A673 (cell line): ENCODE results near the gene ACOT8. TPM values are rescaled to one million over a fixed set of nuclear protein-coding genes. Genes with fewer than 3 reads are reported as not detected.

ENCODE experiments used
- BruUV-seq: library from RNA; stranded (reverse); fragments of 400-500 nt; replicated peaks from 2 replicates; lab custom pipeline; 2021; lab: Mats Ljungman, UMichigan
- CTCF ChIA-PET: fragments of 300-600 bp; sonication (Branson Sonifier 250); formaldehyde crosslinking; loops from one replicate; lab custom pipeline; 2022; ENCODE audit warnings: antibody characterized with exemption; lab: Charles Lee
- POLR2A ChIA-PET: fragments of 300-600 bp; sonication (Branson Sonifier 250); formaldehyde crosslinking; loops from one replicate; lab custom pipeline; 2022; ENCODE audit warnings: antibody characterized with exemption; ENCODE audit not compliant: low non-redundant PET; lab: Charles Lee
- DNase-seq: peaks from one replicate; pipeline ENCODE4 v3.0.0-alpha.2; 2015; ENCODE audit warnings: low spot score
- H3K27ac ChIP-seq: fragments of 200-600 bp; sonication (generic); 2 replicates; pipeline ENCODE4 v1.5.1; 2016; ENCODE audit warnings: mixed run types, low read depth, mild to moderate bottlenecking, mixed read lengths, antibody characterized with exemption, low read length; ENCODE audit not compliant: poor library complexity, severe bottlenecking
- H3K27me3 ChIP-seq: fragments of 200-600 bp; sonication (generic); replicated peaks from 2 replicates; pipeline ENCODE4 v1.6.1; 2017; ENCODE audit warnings: mixed run types, low read depth, mild to moderate bottlenecking, mixed read lengths, antibody characterized with exemption, low read length; ENCODE audit not compliant: insufficient read depth, poor library complexity
- H3K36me3 ChIP-seq: fragments of 200-600 bp; sonication (generic); 2 replicates; pipeline ENCODE4 v1.6.1; 2016; ENCODE audit warnings: mixed run types, mild to moderate bottlenecking, mixed read lengths, antibody characterized with exemption, low read length; ENCODE audit not compliant: insufficient read depth, poor library complexity, severe bottlenecking
- H3K4me1 ChIP-seq: fragments of 200-600 bp; sonication (generic); 2 replicates; pipeline ENCODE4 v1.6.1; 2017; ENCODE audit warnings: mixed run types, mild to moderate bottlenecking, mixed read lengths, antibody characterized with exemption, low read length; ENCODE audit not compliant: insufficient read depth, poor library complexity, severe bottlenecking
- H3K4me3 ChIP-seq: fragments of 200-600 bp; sonication (generic); 2 replicates; pipeline ENCODE4 v1.5.1; 2016; ENCODE audit warnings: low read depth, mixed run types, mild to moderate bottlenecking, mixed read lengths, low read length; ENCODE audit not compliant: poor library complexity, severe bottlenecking
- H3K9me3 ChIP-seq: fragments of 200-600 bp; sonication (generic); 2 replicates; pipeline ENCODE4 v1.6.1; 2016; ENCODE audit warnings: mixed run types, low read depth, mild to moderate bottlenecking, mixed read lengths, antibody characterized with exemption, low read length; ENCODE audit not compliant: poor library complexity, severe bottlenecking
- EZH2 ChIP-seq: fragments of 200-600 bp; sonication (generic); IDR thresholded peaks from 2 replicates; pipeline ENCODE4 v1.6.1; 2017; ENCODE audit warnings: borderline replicate concordance, low read depth, mild to moderate bottlenecking, mixed read lengths, antibody characterized with exemption, low read length; ENCODE audit not compliant: poor library complexity, severe bottlenecking
- intact Hi-C: fragments of 100-400 bp; cut with micrococcal nuclease; formaldehyde crosslinking; loops from one replicate; pipeline ENCODE4 v1.10.0; 2022; ENCODE audit not compliant: unreplicated experiment
- total RNA-seq: library from RNA; stranded (reverse); gene quantifications from 2 replicates; pipeline ENCODE4 v1.2.3, GENCODE V29; 2021
- TF ChIP-seq, protein P1 (sequence below): fragments of 300-800, 200-600 bp; sonication (generic); conservative IDR thresholded peaks from 2 replicates; pipeline ENCODE4 v1.5.1; 2017; ENCODE audit warnings: low read depth, mild to moderate bottlenecking, antibody characterized with exemption, low read length, moderate library complexity, mixed read lengths

The ACOT8 gene
- total RNA-seq, 1 experiment from 2014 or later: 16.9 TPM

DNA sequence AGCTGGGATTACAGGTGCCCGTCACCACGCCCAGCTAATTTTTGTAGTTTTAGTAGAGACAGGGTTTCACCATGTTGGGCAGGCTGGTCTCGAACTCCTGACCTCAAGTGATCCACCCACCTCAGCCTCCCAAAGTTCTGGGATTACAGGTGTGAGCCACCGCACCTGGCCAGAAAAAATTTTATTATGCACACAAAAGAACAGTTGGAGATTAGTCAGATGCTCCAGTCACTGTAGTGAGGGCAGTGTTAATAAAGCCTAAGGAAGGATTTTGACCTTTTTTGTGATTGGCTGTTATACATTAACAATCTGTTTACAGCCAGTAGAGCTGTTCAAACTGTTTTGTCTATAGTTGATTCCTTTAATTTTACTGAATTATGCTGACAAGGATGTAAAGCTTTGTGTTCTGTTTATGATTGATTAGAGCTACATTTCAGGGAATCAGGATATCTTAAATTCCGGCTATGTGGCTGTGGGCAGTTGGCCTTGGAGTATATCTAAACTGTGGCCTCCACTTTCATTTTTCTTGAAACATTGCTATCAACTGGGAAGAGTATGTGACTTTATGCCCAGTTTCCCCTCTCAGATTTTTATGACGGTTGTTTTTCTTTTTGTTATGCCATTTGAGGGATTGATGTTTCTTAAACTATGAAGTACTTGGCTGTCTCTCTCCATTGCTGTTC lies 10.1 kb upstream of the ACOT8 start:
- Histone ChIP-seq H3K36me3 (no peaks in the 10 kb centered on the region), H3K4me1 (no peaks in the 10 kb centered on the region), H3K27ac (no peak overlapping the region), H3K9me3 (no peaks in the 10 kb centered on the region), H3K4me3 (no peak overlapping the region), H3K27me3 (no peaks in the 10 kb centered on the region)
- no peak for TF ChIP-seq EZH2
- TF ChIP-seq, protein P1, sequence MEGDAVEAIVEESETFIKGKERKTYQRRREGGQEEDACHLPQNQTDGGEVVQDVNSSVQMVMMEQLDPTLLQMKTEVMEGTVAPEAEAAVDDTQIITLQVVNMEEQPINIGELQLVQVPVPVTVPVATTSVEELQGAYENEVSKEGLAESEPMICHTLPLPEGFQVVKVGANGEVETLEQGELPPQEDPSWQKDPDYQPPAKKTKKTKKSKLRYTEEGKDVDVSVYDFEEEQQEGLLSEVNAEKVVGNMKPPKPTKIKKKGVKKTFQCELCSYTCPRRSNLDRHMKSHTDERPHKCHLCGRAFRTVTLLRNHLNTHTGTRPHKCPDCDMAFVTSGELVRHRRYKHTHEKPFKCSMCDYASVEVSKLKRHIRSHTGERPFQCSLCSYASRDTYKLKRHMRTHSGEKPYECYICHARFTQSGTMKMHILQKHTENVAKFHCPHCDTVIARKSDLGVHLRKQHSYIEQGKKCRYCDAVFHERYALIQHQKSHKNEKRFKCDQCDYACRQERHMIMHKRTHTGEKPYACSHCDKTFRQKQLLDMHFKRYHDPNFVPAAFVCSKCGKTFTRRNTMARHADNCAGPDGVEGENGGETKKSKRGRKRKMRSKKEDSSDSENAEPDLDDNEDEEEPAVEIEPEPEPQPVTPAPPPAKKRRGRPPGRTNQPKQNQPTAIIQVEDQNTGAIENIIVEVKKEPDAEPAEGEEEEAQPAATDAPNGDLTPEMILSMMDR: no peak
- POLR2A ChIA-PET: no interaction called here
- no TSS peak for BruUV-seq
- intact Hi-C loops: no loop called here
- CTCF ChIA-PET: no interaction called here
- no peak for DNase-seq

DNA sequence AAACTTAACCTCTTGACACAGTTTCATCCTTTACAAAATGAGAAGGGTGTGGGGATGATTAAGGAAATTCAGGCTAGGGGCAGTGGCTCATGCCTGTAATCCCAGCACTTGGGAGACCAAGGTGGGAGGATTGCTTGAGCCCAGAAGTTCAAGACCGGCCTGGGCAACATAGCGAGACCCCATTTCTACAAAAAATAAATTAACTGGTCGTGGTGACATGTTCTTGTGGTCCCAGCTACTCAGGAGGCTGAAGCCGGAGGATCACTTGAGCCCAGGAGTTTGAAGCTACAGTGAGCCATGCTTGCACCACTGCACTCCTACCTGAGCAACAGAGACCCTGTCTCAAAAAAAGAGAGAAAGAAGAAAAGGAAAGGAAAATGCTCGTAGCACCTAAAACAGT lies 9.3 kb upstream of the ACOT8 start:
- Histone ChIP-seq H3K4me3 (no peak overlapping the region), H3K27me3 (no peaks in the 10 kb centered on the region), H3K4me1 (no peaks in the 10 kb centered on the region), H3K27ac (no peak overlapping the region), H3K36me3 (no peaks in the 10 kb centered on the region), H3K9me3 (no peaks in the 10 kb centered on the region)
- no peak for DNase-seq
- no TSS peak for BruUV-seq
- CTCF ChIA-PET: no interaction called here
- intact Hi-C loops: no loop called here
- POLR2A ChIA-PET: no interaction called here
- TF ChIP-seq, protein P1: no peak

DNA sequence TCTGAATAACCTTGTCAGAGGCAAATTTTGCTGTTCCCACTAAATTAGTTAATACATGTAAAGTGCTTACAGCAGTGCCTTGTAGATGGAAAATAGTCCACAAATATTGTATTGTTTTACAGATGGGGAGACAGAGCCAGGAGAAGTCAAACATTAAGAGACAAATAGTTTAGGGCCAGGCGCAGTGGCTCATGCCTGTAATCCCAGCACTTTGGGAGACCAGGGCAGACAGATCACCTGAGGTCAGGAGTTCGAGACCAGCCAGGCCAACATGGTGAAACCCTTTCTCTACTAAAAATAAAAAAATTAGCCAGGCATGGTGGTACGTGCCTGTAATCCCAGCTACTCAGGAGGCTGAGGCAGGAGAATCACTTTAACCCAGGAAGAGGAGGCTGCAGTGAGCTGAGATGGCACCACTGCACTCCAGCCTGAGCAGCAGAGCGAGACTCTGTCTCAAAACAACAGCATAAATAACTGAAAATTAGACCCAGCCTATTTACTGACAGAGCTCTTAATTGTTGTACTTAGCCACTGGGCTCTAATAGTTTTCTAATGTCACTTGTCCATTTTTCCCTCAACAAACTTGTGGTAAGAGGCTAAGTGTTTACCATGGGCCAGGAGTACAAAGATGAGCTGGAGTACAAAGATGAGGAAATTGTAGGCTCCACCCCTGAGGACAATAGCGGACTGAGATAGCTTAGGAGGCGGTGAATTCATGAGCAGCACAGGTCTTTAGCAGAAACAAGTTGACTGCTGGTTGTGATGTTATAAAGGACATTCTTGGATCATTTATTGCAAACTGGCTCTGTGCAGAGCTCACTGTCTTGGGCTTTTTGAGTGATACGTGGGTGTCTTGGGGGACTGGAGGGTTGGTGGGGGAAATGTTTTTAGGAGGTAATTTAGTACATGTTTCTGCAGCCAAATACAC lies 6.6 kb upstream of the ACOT8 start:
- Histone ChIP-seq H3K27me3 (no peaks in the 10 kb centered on the region), H3K4me3 (no peak overlapping the region), H3K27ac (no peak overlapping the region), H3K36me3 (no peaks in the 10 kb centered on the region), H3K9me3 (no peaks in the 10 kb centered on the region), H3K4me1 (no peaks in the 10 kb centered on the region)
- CTCF ChIA-PET: no interaction called here
- intact Hi-C loops: no loop called here
- no TSS peak for BruUV-seq
- DNase-seq: no peak
- POLR2A ChIA-PET: interaction anchor here (0.6 kb wide), 1 partner anchor 57 kb away, joined by 4 read pairs; no protein-coding TSS in a partner anchor
- TF ChIP-seq, protein P1: no peak
- no peak for TF ChIP-seq EZH2
